GM21367 (cell line): ENCODE results near the gene SEMA3F.

ENCODE experiments used
- ATAC-seq: cut with Tn5 transposase; IDR thresholded peaks from one replicate; pipeline ENCODE4 v1.9.1; 2021; ENCODE audit not compliant: unreplicated experiment

The SEMA3F gene

GRCh38 chr3:50154840-50155490, at the start of gene SEMA3F:
TSS of gene SEMA3F (plus strand) at chr3:50155324. CDS start at chr3:50159623, 4,299 bp downstream.
- peak; percentile 51 for ATAC-seq

- no peak for ATAC-seq
Measured at GRCh38 chr3:50111757-50112156, 43.4 kb upstream of the SEMA3F start.

- ATAC-seq = no peak
Measured at GRCh38 chr3:50112462-50112861, 42.7 kb upstream of the SEMA3F start.

- no peak for ATAC-seq
Measured at GRCh38 chr3:50117120-50117519, 38.0 kb upstream of the SEMA3F start.

- ATAC-seq = no peak
Measured at GRCh38 chr3:50118237-50118636, 36.9 kb upstream of the SEMA3F start.

- no peak for ATAC-seq
Measured at GRCh38 chr3:50119786-50120185, 35.3 kb upstream of the SEMA3F start.

- ATAC-seq = no peak
Measured at GRCh38 chr3:50120364-50121071, 34.6 kb upstream of the SEMA3F start.

GRCh38 chr3:50121072-50122032, 33.8 kb upstream of the SEMA3F start:
- no peak for ATAC-seq

GRCh38 chr3:50122071-50122470, 33.1 kb upstream of the SEMA3F start:
- ATAC-seq = no peak

GRCh38 chr3:50122661-50123391, 32.3 kb upstream of the SEMA3F start:
- ATAC-seq = no peak

- ATAC-seq = no peak
Measured at GRCh38 chr3:50123394-50124051, 31.6 kb upstream of the SEMA3F start.

GRCh38 chr3:50124052-50124799, 30.9 kb upstream of the SEMA3F start:
- no peak for ATAC-seq

- ATAC-seq = no peak
Measured at GRCh38 chr3:50124800-50125178, 30.3 kb upstream of the SEMA3F start.

- ATAC-seq = no peak
Measured at GRCh38 chr3:50125541-50126286, 29.4 kb upstream of the SEMA3F start.

- no peak for ATAC-seq
Measured at GRCh38 chr3:50126287-50127211, 28.6 kb upstream of the SEMA3F start.

GRCh38 chr3:50127251-50127691, 27.9 kb upstream of the SEMA3F start:
- no peak for ATAC-seq

GRCh38 chr3:50128001-50128400, 27.1 kb upstream of the SEMA3F start:
- ATAC-seq = no peak

- no peak for ATAC-seq
Measured at GRCh38 chr3:50130436-50130835, 24.7 kb upstream of the SEMA3F start.
